HG02943 (cell line): ENCODE measurements around the gene FAAP20.

Experiments used
- ATAC-seq: cut with Tn5 transposase; IDR thresholded peaks from one replicate; pipeline ENCODE4 v1.9.1; 2021; ENCODE audit warnings: mild to moderate bottlenecking, low read depth, moderate library complexity; ENCODE audit not compliant: unreplicated experiment

Gene FAAP20, protein sequence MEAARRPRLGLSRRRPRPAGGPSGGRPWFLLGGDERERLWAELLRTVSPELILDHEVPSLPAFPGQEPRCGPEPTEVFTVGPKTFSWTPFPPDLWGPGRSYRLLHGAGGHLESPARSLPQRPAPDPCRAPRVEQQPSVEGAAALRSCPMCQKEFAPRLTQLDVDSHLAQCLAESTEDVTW

DNA sequence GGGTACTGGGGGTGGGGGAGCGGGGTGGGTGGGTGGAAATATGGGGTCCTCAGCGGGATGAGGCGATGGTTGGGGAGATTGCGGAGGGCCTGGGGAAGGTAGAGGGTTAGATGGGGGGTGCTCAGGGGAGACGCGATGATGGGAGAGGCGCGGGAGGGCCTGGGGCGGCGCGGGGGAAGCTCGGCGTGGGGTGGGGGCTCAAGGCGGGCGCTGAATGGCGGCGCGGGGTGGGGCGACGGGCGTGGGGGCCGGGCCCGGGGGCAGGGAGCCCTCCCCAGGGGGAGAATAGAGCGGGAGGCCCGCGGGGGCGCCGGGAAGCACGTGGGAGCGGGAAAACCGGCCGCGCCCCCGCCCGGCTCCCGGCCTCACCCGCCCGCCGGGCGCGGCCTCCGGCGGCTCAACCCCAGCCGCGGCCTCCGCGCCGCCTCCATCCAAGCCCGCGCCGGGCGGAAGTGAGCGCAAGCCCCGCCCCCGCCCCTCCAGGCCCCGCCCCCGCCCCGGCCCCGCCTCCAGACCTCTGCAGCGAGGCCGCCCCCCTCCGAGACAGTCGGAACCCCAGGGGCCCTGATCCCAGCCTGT is at the start of gene FAAP20:
TSS of gene FAAP20 (minus strand) at position 454 of the 579 bp plus-strand sequence. CDS start at position 431, 23 bp downstream.
- ATAC-seq, result peak; percentile 39

DNA sequence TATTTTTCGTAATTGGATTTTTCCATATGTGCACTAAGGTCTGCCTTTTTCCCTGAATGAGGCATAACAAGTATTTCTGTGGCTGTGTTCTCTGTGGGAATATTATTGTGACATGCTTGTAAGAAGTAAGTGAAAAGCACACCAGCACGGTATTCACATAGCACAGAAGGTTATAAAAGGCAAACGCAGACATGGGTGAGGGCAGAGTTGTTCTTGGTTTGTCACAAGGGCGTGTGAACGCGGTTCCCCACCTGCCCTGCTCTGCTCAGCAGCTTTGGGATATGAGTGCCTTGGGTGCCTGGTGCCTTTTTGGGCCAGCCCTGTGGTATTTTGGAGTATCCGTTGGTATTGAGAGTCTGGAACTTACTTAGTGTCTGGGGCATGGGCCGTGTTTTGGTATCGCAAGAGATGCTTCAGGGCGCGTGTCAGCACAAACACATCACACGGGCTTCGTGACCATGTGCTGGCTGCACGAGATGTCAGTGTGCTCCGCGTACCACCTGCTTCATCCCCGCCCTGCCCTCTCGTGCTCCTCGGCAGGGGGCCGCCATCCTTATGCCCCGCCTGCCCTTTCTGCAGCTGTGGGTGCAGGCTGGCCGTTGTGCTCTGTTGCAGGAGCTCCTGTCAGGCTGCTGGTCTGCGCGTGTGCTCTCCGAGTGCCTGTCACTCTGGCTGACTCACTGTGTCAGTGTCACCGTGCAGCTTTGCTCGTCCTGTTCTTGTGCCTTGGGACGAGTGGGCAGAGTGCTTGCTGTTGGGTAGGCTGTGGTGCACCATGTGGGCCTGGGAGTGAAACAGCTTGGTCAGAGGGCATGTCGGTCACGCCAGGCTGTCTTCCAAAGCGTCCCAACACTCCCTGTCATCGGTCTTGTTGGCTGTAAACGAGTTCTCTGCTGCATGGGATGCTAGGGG is 48.5 kb upstream of the FAAP20 start:
- no peak for ATAC-seq

DNA sequence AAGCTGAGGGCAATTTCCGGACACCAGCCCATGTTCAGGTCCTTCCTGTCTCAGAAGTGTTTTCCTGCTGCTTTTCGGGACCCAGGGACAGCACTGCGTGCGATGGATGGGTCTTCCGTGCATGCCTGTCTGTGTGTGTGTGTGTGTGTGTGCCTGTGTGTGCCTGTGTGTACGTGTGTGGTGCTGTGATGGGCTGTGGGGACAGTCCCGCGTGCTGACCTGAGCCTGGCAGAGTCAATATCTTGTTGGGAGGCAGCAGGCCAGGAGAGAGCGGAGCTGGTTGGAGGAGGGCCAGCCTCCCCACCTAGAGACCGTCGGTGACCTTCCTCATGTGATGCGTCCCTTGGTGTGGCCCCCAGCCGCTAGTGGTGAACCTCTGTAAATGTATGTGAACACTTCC is 47.2 kb upstream of the FAAP20 start:
- no peak for ATAC-seq

DNA sequence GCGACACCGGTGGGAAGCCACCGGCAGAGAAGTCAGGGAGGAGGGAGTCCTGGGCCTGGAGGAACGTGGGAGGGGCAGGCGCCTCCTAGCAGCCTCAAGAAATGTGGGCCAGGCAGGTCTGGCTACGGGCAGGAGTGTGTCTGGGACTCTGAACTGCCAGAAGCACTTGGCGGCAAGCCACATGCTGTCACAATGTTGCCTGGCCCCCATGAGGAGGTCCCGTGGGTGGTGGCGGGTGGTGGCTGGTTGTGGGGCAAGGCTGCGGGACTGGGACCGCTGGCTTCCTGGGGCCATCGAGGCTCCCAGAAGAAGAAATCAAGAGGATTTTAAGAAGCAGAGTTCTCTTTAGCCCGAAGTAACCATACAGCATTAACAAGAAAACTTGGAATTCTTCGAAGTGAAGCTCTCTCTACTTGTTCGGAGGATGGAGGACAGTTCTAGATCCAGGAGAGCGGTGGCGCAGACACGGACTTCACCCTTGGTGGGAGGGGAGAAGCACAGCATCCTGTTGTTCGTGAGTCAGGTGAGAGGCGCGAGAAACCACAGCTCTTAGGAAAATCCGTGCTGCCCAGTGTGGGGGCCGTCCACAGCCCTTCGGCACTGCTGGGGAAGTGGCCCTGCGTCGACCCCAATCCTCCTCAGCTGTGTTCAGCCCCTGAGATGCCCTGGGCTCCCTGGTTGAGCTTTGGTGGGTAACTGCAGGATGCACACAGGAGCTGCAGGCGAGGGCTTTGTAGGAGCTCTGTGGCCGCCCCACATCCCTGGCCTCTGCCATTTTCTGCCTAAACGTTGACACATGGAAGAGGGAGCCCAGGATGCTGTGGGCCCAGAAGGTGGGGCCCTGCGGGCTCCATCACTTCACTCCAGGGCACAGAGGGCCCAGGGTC is 45.9 kb upstream of the FAAP20 start:
- ATAC-seq, result no peak

DNA sequence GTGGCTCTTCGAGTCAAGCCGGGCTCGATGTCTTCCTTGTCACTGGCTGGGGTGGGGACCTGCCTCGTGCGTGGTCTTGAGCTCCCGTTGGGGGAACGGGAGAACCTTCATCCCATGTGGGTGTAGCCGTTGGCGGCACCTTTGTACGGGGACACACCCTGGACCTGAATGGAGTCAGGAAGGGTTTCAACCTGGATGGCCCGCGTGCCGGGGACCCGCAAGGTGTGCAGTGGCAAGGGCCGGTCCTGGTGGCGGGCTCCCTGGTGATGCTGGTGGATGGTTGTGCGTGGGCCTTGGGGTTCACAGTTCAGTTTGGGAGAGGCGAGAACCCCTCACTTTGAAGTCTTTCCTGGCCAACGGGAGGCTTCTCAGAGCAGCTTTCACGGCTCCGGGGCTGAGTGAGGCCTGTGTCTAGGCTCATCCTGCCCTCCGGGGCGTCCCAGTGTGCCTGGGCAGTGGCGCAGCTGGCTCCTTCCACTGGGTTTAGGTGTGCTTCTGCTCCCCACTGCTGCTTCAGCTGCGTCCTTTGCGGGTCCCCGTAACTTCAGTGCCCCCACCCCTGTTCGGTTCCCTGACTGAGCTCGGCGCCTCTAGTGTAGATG is 44.9 kb upstream of the FAAP20 start:
- ATAC-seq, result no peak

DNA sequence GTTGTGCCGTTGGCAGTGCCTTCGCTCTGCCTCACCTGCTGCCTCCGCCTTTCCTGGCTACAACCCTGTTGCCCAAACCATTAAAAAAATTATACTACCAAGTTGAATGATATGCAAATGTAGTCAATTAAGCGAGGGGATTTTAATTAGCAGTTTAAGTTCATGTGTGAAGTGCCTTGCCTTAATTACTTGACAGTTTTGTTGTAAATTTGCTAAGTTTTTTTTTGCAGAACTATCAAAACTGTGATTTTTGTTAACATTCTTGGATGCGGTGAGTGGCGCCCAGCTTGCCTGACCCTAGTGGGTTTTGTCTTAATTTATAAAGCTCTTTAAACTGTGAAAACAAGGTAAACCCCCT is 44.4 kb upstream of the FAAP20 start:
- no peak for ATAC-seq

DNA sequence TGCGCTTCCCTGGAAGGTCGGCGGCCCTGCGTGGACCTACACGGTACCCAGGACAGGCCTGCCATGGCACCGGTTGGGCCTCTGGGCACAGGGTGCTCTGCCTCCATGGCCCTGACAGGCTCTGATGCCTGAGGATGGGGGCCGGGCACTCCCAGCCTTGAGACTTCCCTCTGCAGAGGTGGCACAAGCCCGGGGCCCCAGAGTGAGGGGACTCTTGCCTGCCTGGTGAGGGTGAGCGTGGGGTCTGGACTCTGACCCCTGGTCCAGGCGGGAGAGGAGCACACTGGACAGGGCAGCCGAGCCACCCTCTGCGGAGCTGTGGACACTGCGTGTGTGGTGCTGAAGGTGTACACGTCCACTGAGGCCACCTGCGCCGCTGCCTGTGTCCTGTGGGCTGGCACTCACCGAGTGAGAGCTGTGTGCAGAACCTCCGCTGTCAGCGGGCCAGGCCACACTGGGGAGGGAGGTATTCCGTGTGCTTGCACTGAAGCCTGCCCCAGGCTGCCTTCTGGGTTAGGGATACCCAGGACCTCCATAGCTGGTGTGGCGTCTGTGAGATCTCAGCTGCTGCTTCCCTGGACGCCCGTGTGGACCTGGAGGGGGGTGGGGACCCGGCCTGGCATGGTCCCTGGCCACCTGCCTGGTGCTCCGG is 43.9 kb upstream of the FAAP20 start:
- ATAC-seq, result no peak

DNA sequence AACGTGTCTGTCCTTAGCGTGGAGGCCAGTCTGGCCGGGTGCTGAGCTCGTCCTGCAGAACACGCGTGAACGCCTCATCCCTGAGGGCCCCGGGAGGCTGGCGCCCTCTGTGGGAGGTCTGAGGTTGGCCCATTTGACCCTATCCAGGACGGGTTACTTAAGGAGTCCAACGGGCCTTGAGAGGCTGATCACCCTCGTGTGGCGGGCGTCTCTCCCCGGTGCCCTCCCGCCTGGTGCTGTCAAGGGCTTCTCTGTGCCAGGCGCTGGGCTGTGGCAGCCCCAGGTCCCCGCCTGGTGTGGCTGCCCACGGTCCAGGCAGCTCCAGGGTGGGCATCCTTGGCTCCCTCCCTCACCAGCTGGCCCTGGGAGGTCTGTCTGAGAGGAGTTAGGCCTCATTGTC is 43.2 kb upstream of the FAAP20 start:
- ATAC-seq, result no peak

DNA sequence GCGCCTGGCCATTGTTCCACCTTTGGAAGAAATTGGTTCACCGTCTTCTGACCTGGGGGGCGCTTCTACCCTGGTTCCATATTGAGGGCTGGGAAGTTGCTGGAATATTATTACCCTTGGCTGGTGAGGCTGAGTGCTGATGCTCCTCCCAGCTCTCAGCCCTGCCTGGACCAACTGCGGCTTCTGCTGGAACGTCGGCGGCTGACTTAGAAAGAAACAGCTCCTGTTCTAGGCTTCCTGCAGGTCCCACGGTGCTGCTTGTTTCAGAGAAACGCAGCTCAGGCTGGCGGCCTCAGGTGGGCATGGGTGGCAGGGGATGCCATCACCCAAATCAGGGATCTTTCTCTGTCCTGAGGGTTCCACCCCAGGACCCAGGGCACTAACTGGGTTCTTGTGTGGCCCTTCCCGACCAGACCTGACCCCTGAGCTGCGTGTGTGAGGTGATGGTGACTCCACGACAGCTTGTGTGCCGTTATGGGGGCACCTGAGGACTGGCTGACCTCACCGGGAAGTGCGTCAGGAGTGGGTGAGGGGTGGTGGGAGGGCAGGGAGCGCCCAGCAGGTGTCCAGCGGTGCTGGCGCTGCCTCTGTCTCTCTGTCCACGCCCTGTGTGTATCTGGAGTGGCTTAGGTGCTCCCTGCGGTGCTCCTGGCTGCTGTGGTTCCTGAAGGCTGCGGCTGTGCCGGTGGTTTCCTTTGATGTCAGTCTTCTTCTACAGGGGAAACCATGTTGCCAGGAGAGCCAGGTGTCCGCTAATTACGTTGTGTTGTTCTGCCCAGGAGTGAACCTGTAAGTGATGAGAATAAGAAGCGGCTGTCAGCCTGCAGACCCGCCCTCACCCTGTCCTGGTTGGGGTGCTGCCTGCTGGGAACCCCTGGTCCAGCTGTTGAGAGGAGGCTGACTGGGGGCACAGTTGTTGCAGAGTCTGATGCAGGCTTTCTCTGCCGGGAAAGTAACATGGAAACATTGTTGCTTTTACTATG is 42.4 kb upstream of the FAAP20 start:
- ATAC-seq, result no peak

DNA sequence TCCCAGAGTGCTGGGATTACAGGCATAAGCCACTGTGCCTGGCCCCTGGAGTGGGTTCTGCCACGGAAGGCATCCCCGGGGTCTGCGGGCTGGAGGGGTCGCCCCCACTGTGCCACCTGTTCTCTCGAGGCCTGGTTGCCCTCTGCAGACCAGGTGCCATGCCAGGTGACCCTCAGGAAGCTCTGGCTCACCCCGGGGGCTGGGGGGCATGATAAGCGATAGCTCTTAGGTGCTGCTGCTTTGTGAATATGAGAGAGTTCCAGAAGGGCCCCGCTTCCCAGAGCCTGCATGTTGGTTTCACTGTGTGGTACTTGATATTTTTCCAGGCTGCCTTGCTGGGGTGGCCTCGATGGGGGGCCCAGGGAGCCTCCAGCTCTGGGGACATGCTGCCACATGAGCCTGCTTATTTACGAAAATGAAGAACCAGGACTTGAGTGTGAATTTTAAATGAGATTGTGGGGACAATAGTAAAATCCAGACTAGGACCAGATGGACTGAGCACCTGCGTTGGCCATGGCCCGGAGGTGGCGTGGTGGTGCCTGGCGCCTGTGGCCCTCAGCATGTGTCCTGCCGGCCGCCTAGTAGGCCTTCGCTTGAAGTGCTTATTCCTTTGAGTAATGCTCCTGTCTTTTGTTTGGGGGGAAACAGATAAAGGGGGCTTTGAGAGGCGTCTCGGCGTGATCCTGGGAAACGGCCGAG is 40.9 kb upstream of the FAAP20 start:
- no peak for ATAC-seq

DNA sequence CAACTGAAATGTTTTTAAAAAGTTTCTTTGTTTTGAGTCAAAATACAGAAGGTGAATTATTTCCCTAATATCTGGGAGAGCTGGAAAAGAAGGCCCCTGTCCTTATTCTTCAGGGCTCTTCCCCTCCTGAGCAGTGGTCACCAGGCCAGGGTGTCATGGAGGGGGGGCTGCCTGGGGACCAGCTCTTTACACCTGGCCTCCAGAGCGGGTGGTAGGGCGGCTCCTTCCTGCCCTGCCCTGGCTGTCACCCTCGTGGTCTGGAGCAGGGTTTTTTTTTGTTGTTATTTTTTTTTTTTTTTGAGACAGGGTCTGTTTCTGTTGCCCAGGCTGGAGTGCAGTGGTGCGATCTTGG is 40.2 kb upstream of the FAAP20 start:
- ATAC-seq, result no peak

DNA sequence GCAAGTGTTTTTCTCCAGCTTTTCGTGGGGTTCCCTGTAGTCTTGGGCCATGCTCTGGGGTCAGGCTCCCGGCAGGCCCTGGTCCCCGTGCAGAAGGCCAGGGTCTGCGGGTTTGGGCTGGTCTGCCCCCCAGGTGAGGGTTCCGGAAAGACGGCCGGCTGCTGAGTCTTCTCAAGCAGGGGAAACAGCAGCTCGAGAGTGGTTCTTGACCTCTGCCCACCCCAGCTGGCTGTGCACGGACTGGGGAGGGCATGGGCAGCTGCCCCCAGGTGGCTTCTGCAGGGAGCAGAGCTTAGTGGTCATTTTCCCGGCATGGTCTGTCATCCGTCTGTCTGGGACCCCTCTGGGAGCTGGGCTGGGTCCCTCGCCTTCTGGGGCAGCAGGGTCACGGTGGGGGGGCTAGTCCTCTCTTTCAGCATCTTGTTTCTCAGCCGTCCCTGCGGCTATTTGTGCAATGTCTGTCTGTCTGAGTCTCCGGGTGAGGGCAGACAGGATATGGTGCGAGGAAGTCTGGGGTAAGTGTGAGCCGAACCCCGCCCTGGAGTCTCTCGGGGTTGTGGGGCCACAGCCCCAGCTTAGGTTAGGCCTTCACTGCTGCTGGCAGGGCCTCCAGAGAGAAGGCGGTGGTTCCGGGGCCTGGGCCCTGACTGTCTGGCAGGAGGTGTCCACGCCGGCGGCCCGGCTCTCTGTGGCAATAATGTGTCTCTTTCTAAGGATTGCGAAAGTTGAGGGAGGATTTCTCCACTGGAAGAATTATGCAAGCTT is 39.6 kb upstream of the FAAP20 start:
- ATAC-seq, result no peak

DNA sequence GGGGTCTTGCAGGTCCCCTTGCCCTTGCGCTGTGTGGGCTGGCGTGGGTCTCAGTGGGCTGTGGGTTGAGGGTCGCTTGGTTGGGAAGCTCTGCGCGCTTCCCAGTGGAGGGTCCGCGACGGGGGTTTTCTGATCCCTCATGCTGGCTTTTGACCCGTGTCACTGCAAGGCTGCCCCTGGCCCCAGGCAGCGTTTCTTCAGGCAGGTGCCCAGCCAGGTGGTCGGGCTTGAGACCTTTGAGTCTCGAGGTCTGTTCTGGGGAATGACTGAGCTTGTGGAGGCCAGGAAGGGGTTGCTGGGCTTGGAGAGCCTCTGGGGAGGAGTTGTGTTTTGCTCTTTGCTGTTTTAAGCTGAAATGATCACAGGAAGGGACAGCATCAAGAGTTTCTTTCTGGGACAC is 38.9 kb upstream of the FAAP20 start:
- no peak for ATAC-seq

DNA sequence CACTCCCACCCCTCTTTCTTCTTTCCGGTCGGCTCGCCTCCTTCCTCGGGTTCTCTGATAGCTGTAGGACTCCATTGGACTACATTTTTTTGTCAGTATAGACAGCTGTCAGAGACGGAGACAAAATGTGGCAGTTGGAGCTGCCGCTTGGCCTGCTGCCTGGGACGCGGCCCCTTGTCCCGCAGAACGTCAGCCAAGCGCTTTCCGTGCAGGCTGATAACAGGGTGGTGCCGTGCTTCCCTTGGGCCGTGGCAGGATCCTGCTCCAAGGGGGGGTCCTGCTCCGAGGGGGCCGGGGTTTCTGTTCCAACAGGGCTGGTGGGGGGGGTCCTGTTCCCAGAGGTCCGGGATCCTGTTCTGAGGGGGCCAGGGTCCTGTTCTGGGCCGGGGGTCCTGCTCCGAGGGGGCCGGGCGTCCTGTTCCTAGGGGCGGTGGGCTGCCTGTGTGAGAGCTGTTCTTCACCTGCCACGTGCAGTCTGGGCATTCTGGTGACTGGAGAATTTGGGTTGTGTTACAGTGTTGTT is 38.4 kb upstream of the FAAP20 start:
- ATAC-seq, result no peak

DNA sequence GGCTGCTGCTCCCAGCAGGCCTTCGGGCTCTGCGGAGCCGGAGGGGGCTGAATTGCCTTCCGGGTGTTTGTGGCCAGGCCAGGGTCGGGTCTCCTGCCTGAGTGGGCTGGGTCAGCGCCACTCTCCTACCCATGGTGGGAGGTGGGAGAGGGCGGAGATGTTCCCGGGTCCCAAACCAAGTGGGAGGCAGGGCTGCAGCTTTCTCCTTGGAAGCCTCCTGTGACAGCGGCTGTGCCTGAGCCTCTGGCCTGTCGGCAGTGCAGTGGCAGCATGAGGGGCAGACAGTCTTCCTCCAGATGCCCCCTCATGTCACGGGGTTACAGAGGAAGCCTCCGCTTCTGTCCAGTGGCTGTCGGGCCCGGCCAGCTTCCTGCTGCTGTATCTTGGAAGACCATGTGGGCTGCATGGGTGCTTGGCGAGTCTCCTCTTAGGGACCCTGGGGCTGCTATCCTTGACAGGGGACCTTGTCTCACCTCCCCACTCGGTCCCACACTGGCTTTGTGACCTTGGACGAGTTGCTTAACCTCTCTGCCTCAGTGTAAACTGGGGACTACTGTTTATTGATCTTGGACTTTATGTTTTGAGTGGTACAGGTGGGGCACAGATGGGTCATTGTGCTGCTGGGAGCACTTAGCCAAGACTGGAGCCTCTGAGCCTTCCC is 37.8 kb upstream of the FAAP20 start:
- ATAC-seq, result no peak

DNA sequence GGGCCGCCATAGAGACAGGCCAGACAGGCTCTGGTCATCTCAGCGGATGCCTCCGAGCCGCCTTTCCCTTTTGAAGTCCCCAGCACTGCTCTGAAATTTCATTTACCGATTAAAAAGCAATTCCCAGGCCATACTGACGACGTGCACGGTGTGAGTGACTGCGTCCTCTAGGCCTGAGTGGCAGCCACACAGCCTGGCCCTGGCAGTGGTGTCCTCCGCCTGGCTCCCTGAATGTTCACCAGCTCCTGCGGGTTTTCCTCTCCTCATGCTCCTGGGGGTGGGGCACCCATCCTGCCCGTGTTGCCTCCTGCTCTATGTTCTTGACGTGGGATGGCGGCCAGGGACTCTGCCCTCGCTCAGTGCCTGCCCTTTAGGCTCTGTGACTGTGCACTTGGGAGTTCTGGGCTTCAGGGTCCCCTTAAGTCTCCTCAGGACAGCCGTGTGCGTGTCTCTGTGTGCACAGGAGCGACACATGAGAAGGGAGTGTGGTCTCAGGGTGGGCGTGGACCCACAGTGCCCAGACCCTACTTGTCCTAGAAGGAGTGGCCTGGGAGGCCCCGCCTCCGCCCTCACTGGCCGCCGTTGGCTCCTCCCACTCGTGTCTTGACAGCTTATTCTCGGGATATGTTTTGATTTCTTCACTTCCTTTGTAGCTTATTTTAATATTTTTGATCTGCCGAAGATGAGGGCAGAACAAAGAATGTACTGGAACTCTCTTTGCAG is 37.1 kb upstream of the FAAP20 start:
- ATAC-seq, result no peak
